Kasumi-1 (cell line): ENCODE data around the gene CFHR1.

Experiments used
- DNase-seq, 2 experiments: peaks; one replicate each; lab custom pipeline; 2025; lab: John Stamatoyannopoulos, UW

The CFHR1 gene

DNA sequence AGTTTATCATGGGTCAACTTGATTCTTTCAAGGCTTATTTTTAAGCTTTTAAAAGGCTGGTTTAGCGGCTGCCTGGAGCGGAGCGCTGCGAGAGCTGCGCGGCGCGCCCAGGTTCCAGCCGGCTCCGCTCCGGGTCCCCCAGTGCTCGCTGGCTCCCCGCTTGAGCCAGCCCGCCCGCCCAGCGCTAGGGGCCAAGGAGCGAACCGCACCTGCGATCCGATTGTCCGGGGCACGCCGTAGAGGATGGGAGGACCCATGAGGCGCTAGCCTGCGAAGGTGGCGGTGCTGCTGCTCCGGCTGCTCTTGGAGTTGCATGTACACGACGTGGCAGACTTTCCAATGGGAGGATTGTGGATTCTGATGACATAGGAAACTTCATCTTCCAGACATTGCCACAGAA lies 58.4 kb downstream of the CFHR1 start:
- DNase-seq: no peak
